Muscle layer of colon (tissue), 2 donors: Measurements from ENCODE around the gene NGEF.

Experiments
- H3K27ac ChIP-seq: one replicate; pipeline ENCODE4 v1.7.0; 2013; ENCODE audit warnings: low read depth, mild to moderate bottlenecking, low read length, moderate library complexity
- H3K27me3 ChIP-seq, 2 donors: one replicate each; pipeline ENCODE4 v1.7.0; 2013; ENCODE audit warnings: low read length in 2 of 2, mild to moderate bottlenecking in 2 of 2; ENCODE audit not compliant: insufficient read depth in 2 of 2, control insufficient read depth in 1 of 2
- H3K36me3 ChIP-seq: one replicate; pipeline ENCODE4 v1.7.0; 2013; ENCODE audit warnings: mild to moderate bottlenecking, low read length; ENCODE audit not compliant: insufficient read depth
- H3K4me1 ChIP-seq: one replicate; pipeline ENCODE4 v1.7.0; 2013; ENCODE audit warnings: mild to moderate bottlenecking, low read length; ENCODE audit not compliant: insufficient read depth
- H3K4me3 ChIP-seq, 2 donors: one replicate each; pipeline ENCODE4 v1.7.0; 2013; ENCODE audit warnings: low read length in 2 of 2, low read depth in 1 of 2, mild to moderate bottlenecking in 1 of 2, moderate library complexity in 1 of 2
- H3K9ac ChIP-seq: one replicate; pipeline ENCODE4 v1.7.0; 2013; ENCODE audit warnings: low read length
- H3K9me3 ChIP-seq: one replicate; pipeline ENCODE4 v1.7.0; 2013; ENCODE audit warnings: mild to moderate bottlenecking, low read length
- donor health status: abdominal sarcoma.
- donor health status: Adenocarcinoma of cecum.

The NGEF gene

DNA sequence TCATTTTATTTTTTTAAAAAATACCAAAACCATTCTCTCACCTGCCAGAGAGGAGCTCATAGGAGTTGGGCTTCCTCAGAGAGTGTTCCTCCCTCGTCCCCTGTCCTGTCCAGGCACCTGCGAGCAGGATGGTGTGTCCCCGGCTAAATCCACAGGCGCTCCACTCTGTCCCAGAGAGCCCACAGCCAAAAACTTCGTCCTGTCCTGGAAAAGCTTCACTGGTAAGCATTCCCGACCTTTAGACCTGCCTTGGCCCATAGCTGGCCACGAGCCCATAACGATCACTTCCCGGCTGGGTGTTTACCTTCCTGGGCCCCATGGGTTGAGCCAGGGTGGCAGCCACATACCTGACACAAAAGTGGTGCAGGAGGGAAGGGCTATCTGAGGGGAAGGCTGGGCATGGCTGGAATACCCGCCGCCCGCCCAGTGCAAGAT, at the start of gene NGEF:
Gene NGEF (minus strand): TSS at position 230 of the 435 bp plus-strand sequence. CDS start 38,366 bp downstream, outside the sequence.
- Histone ChIP-seq H3K36me3 (no peaks in the 10 kb centered on the region), H3K9ac (no peak within 1 kb of the TSS), H3K27ac (no peak within 1 kb of the TSS)

GRCh38 chr2:233062451-233062850, 49.4 kb upstream of the NGEF start:
- Histone ChIP-seq H3K36me3 (no peaks in the 10 kb centered on the region), H3K4me3 (peak overlapping the region in 1 of 2 donors; percentile 22), H3K9me3 (no peaks in the 10 kb centered on the region), H3K4me1 (no peaks in the 10 kb centered on the region), H3K27me3 (no peaks in the 10 kb centered on the region), H3K9ac (no peak overlapping the region), H3K27ac (no peak overlapping the region)

More for the DNA sequence above, at the start of gene NGEF:
- Histone ChIP-seq H3K27me3 (no peaks in the 10 kb centered on the region), H3K4me3 (no peak within 1 kb of the TSS), H3K9me3 (peaks cover 1% of the 10 kb centered on the region), H3K4me1 (no peaks in the 10 kb centered on the region)

GRCh38 chr2:233061591-233062450, 48.8 kb upstream of the NGEF start:
- no peaks in the 10 kb centered on the region for H3K36me3 ChIP-seq
- H3K9ac ChIP-seq: no peak overlapping the region
- no peaks in the 10 kb centered on the region for H3K4me1 ChIP-seq
- H3K9me3 ChIP-seq: no peaks in the 10 kb centered on the region
- peak overlapping the region in 1 of 2 donors; percentile 52 for H3K4me3 ChIP-seq
- no peak overlapping the region for H3K27ac ChIP-seq
- H3K27me3 ChIP-seq: no peaks in the 10 kb centered on the region

- H3K27ac ChIP-seq: no peak overlapping the region
- peak overlapping the region; percentile 27 to 52 for H3K4me3 ChIP-seq
- H3K9ac ChIP-seq: no peak overlapping the region
Observed at GRCh38 chr2:233060980-233061590, 48.0 kb upstream of the NGEF start.

DNA sequence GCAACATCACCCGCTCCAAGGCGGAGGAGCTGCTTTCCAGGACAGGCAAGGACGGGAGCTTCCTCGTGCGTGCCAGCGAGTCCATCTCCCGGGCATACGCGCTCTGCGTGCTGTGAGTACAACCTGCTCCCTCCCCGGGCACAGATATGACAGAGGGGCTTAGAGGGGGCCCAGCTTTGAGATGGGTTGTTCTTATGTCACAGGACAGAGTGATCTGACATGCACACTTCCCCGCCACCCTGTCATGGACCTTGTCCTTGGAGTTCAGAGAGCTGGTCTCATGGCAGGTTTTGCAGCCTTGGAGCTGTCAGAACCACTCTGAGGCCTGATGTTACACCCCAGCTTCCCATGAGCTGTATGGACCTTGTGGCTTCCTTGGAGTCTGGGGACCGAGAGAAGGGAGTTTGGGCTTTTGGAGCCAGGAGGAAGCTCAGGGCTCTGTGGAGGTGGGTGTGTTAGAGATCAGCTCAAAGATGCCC, 47.5 kb upstream of the NGEF start:
- peak overlapping the region; percentile 23 for H3K27ac ChIP-seq

More at GRCh38 chr2:233060980-233061590, 48.0 kb upstream of the NGEF start:
- Histone ChIP-seq H3K27me3 (no peaks in the 10 kb centered on the region), H3K36me3 (no peaks in the 10 kb centered on the region), H3K4me1 (no peaks in the 10 kb centered on the region), H3K9me3 (no peaks in the 10 kb centered on the region)

GRCh38 chr2:233059797-233060500, 46.9 kb upstream of the NGEF start, which contains the start of gene INPP5D:
TSS of gene INPP5D (plus strand) at chr2:233060342. CDS start at chr2:233060479, 137 bp downstream.
- Histone ChIP-seq H3K27me3 (no peaks in the 10 kb centered on the region), H3K4me1 (no peaks in the 10 kb centered on the region), H3K36me3 (no peaks in the 10 kb centered on the region), H3K9ac (no peak within 1 kb of the TSS), H3K27ac (peak within 1 kb of the TSS; percentile 23), H3K9me3 (no peaks in the 10 kb centered on the region), H3K4me3 (peak within 1 kb of the TSS; percentile 27 to 52)

More for the DNA sequence above, 47.5 kb upstream of the NGEF start:
- no peaks in the 10 kb centered on the region for H3K4me1 ChIP-seq
- peak overlapping the region; percentile 27 to 52 for H3K4me3 ChIP-seq
- H3K9ac ChIP-seq: no peak overlapping the region
- no peaks in the 10 kb centered on the region for H3K36me3 ChIP-seq
- H3K27me3 ChIP-seq: no peaks in the 10 kb centered on the region
- H3K9me3 ChIP-seq: no peaks in the 10 kb centered on the region

- no peak overlapping the region for H3K4me3 ChIP-seq
- no peaks in the 10 kb centered on the region for H3K9me3 ChIP-seq
- H3K36me3 ChIP-seq: no peaks in the 10 kb centered on the region
- H3K9ac ChIP-seq: no peak overlapping the region
- H3K27me3 ChIP-seq: no peaks in the 10 kb centered on the region
- H3K4me1 ChIP-seq: no peaks in the 10 kb centered on the region
- H3K27ac ChIP-seq: no peak overlapping the region
Observed at GRCh38 chr2:233059547-233059796, 46.4 kb upstream of the NGEF start.

DNA sequence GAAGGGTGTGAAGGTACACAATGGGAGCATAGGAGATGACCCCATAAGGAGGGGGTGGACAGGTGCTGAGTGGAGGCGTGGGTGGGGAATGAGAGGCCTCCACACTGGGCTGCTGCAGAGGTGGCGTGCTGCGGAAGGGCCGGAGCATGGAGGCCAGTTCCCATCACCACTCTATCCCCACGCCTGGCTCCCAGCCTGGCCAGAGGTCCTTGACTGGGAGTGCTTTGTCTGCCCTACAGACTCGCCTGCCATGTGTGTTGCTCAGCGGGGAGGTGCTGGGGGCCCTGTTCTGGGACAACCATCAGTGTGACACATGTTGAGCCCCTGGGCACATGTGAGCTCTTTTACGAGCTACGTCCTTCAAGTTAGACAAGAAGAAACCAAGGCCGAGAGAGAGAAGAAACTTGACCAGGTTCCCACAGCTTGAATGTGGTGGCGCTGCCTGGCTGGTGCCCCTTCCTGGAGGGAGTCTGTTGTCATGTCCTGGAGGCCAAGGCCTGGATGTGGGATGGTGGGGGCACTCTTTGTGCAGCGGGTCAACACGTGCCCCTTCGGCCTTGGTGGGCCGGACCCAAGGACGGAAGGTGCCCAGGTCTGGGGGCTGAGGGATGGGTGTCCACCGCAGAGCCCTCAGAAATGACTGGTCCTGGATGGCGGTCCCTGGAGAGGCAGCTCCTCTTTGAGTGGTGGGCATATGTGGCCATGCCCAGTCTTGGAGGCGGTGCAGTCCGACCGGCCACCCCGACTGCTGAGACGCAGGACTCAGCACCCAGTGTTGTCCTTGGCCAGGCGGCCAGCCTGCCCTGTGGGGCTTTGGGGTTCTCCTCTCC, 45.9 kb upstream of the NGEF start:
- Histone ChIP-seq H3K36me3 (no peaks in the 10 kb centered on the region), H3K27me3 (no peaks in the 10 kb centered on the region), H3K9me3 (no peaks in the 10 kb centered on the region), H3K27ac (no peak overlapping the region), H3K4me3 (no peak overlapping the region), H3K4me1 (peaks cover 1% of the 10 kb centered on the region), H3K9ac (no peak overlapping the region)

GRCh38 chr2:233056961-233057605, 44.0 kb upstream of the NGEF start:
- no peak overlapping the region for H3K4me3 ChIP-seq
- no peaks in the 10 kb centered on the region for H3K9me3 ChIP-seq
- peaks cover 4% of the 10 kb centered on the region for H3K4me1 ChIP-seq
- H3K27ac ChIP-seq: no peak overlapping the region
- no peaks in the 10 kb centered on the region for H3K27me3 ChIP-seq
- H3K9ac ChIP-seq: no peak overlapping the region
- no peaks in the 10 kb centered on the region for H3K36me3 ChIP-seq

DNA sequence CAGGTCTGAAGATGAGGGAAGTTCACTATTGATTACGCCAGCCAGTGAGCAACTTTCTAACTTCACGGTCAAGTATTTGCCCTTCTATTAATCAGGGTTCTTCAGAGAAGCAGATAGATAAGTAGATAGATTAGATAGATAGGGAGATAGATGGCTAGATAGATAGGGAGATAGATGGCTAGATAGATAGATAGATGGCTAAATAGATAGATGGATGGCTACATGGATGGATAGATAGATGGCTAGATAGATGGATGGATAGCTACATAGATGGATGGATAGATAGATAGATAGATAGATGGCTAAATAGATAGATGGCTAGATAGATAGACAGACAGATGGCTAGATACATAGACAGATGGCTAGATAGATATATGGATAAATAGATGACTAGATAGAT, 42.3 kb upstream of the NGEF start:
- no peak overlapping the region for H3K9ac ChIP-seq
- no peaks in the 10 kb centered on the region for H3K9me3 ChIP-seq
- H3K27me3 ChIP-seq: no peaks in the 10 kb centered on the region
- peaks cover 4% of the 10 kb centered on the region for H3K4me1 ChIP-seq
- H3K36me3 ChIP-seq: no peaks in the 10 kb centered on the region
- no peak overlapping the region for H3K27ac ChIP-seq
- H3K4me3 ChIP-seq: no peak overlapping the region
